NK-92 (cell line): ENCODE data around the gene MAML2.

Experiments
- DNase-seq: peaks from one replicate; lab custom pipeline; 2025; ENCODE audit not compliant: unreplicated experiment; lab: John Stamatoyannopoulos, UW

MAML2 gene

DNA sequence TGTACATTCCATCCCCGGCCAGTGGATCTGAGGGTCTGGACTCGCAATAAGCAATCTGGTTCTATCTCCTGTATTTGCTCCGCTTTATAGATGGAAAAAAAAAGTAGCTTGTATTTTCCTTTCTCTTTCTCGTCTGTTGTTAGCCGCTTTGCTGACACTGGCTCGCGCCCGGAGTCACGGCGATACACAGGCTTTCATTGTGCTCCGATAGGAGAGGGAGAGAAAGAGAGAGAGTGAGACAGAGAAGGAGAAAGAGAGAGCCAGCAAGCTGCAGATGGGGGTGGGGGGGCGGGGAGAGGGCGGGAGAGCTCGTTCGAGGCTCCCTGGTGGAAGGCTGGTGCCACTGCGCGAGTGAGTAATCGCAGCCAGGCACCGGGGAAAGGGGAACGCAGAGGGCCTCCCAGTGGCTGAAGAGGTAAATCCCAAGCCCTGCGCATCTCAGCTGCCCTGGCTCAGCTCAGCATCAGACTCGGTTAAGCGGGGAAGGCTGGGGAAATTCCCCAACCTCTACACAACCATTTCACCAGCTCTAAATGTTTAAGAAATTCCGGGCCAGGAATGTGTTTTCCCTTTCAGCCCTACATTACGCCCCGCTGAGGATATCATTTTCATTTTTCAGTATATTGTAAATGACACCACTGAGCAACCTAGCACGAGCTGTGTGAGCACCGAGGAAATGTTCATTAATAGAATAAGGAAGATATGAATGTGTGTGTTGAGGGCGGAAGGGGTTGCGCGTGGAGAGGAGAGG, at the start of gene MAML2:
Gene MAML2, minus strand, starts transcription at position 235 of the 751 bp plus-strand sequence. CDS start 1,300 bp downstream, outside the sequence.
- peak; percentile 51 for DNase-seq

DNA sequence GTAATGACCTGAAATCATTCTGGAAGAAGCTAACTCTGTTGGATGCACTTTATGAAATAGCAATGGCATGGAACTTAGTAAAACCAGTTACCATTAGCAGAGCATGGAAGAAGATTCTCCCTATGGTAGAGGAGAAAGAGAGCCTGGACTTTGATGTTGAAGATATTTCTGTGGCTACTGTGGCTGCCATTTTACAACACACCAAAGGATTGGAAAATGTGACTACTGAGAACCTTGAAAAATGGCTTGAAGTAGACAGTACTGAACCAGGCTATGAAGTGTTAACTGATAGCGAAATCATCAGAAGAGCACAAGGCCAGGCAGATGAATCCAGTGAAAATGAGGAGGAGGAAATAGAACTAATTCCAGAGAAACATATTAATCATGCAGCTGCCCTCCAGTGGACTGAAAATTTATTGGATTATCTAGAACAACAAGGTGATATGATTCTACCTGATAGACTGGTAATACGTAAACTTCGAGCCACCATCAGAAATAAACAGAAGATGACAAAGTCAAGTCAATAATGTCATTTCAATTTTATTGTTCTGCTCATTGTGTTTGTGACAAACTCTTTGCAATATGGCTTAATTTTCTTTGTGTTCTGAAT, 48.8 kb upstream of the MAML2 start:
- DNase-seq, result no peak

DNA sequence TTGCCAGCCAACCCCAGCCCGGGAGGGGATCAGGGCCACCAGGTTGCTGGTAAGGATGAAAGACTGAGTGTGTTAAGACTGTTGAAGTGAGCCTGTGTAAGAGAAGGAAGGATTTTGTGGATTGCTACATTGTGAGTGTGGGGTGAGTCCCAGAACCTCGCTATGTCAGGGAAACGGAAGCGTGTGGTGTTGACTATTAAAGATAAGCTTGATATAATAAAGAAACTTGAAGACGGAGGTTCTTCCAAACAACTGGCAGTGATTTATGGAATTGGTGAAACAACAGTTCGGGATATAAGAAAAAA, 47.4 kb upstream of the MAML2 start:
- no peak for DNase-seq

DNA sequence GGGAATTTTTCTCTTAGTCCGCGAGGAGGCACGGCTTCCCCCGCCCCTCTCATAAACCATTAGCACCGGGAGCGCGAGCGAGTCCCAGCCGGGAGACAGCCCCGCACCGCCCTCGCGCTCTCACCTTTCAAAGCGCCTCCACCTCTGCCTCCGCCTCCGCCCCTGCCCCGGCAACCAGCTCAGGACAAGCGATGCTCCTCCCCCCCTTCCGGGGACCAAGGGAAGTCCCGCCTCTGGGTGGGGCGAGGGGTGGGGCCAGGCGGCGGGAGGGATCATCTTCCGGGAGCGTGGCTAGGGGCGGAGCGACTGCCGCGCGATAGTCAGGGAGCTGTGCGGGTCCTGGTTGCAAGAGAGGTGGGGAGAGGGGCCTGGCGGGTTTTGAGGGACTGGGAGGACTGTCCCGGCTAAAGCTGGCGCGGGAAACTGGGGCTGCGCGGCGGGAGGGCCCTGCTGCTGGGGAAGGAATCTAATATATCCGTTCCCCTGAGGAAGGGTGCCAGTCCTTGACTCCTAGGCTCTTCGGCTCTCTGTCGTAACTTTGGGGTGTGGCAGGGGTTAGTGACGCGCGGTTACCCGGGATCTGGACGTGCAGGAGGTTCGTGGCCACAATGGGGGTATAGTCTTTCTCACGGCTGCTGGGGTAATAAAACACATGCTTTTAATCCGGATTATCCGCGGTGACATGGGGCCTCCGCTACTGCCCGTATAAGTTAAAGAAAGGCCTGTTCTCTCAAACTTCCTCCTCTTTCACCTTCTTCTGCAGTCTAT, 46.9 kb upstream of the MAML2 start, which contains the start of the genes CCDC82 and JRKL:
Gene CCDC82, minus strand, starts transcription at position 193 of the 768 bp plus-strand sequence. CDS start 5,165 bp downstream, outside the sequence.
Gene JRKL, plus strand, starts transcription at position 294 of the 768 bp plus-strand sequence. CDS start 637 bp downstream, outside the sequence.
- peak; percentile 90 for DNase-seq

DNA sequence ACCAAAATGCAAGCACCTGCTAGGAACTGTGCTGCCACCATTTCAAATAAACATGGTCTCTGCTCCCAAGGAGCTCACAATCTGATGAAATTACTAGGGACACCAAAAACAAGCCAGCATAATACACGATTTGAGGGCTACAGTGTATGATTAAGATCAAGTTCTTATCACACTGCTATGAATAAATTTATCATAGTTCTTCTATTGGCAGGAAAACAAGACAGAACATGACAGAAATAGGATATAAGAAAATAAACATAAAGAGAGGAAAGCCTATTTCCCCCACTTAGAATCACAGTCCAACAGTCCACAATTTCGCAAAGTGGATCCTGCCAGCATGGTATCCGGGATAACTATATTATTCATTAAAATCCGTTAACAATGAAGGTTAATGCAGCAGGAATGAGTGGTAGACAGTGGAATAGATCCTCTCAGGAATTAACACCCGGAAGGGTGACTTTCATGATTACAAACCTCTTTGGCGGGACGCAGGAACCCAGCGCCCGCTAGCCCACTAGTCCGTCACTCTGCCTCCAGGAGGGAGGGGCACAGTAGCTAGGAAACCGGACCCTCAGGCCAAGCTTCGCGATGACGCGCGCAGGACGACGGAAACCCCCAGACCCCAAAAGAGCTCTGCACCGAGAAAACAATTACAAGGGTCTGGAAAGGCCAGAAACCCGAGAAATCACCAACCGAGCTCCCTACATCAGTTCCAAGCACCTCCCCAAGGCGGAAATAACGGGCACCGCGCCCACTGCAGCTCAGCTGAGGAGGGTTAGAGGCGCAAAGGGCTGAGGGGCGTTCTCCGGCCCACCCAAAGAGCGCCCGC, 46.1 kb upstream of the MAML2 start:
- no peak for DNase-seq

DNA sequence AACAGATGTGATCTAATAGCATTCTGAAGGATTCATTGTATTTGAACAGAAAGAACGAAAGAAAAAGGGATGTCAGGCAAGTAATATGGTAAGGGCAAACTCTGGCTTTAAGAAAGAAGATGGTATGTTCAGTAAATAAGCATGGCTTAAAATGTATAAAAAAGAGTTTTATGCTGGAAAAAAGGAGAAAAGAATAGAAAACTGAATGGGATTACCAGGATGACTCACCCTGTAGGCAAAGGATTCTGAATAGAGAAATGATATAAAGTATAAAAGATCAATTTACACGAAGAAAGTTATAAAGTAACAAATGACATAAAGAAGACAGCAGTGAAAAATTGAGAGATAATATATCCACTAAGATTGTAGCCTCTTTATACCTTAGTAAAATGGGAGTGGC, 42.2 kb upstream of the MAML2 start:
- DNase-seq, result no peak

DNA sequence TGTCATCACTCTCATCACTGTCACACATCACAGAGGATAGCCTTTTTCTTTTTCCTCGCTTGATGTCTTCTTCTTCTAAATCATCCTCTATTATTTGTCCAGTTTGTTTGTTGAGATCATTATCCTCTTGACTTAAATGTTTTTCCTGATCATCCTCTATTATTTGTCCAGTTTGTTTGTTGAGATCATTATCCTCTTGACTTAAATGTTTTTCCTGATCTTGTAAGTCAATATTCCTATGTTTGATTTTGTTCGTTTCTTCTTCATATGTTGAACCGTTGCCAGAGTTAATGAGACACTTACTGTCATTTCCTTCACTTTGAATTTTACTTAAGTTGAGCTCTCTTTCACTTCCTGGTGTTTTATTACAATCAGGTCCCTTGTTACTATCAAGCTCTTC, 41.2 kb upstream of the MAML2 start:
- DNase-seq, result no peak

DNA sequence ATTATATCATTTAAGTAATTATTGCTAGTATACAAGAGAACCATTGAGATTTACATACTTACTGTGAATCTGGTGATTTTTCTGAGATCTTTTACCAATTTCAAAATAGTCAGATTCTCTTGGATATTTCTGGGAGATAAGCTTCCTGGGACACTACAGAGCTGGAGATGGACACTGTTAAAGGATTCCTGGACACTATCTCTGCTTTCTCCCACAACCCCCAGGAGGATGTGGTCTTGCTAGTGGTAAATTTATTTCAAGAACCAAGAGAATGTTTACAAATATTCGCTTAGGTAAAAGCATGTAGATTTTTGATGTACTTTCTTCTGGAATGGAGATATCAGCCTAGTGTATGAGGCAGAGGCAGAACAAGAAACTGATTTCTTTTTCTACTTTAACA, 33.8 kb upstream of the MAML2 start:
- no peak for DNase-seq

DNA sequence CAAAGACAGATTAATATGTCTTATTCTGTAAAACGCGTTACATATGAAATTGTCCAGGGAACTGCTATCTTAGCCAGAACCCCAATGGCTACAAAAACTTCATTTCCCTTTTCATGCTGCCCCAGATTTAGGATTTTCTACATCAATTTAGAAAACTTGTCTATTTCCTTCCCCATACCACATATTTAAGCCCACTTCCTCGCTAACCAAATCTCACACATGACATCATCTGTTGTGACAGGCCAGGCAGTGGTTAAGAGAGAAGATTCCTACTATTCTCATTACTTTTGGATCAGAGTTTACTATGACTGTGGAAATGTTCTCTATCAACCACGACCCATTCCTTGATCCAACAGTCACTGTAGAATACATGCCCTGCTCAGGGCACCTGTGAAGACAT, 30.8 kb upstream of the MAML2 start:
- DNase-seq, result no peak

DNA sequence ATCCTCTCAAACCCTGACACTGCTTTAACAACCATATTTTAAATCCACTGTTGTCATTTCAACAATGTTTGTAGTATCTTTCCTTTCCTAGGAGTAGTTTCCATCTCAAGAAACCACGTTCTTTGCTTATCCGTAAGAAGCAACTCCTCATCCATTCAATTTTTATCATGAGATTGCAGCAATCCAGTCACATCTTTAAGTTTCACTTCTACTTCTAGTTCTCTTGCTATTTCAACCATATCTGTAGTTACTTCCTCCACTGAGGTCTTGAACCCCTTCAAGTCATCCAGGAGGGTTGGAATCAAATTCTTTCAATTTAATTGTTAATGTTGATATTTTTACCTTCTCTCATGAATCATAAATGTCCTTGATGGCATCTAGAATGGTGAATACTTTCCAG, 24.3 kb upstream of the MAML2 start:
- DNase-seq, result no peak

DNA sequence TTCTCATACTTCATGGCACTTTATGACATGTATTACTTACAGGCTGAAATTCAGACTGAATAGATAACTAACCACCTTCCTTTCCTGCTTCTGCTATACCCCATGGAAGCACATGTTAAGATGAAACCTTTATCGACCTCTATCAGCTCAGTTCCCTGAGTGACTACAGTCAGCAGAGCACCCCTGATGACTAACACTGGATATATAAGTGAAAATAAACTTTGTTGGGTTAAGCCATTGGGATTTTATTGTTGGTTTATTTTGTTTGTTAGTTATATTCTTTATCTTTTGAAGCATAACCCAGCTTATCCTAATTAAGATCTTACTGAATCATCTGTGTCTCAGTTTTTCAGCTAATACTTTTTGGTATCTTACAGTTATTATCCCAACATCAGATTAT, 23.0 kb upstream of the MAML2 start:
- no peak for DNase-seq

DNA sequence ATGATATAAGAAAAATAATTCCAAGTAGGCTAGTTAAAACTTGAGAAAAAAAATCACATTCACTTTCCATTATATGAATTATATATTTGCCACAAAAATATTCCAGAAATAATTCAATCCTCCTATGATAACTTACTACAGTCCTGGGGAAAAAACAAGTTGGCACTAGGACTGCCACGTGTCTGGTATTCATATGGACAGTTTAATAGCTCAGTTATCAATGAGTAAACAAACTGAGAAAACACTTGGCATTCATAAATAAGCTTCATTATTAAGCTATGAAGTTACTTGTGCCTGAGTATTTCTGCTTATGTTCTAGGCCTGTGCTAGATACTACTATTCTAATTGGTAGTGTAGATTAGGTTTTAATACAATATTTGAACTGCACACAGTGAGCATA, 22.5 kb upstream of the MAML2 start:
- no peak for DNase-seq

DNA sequence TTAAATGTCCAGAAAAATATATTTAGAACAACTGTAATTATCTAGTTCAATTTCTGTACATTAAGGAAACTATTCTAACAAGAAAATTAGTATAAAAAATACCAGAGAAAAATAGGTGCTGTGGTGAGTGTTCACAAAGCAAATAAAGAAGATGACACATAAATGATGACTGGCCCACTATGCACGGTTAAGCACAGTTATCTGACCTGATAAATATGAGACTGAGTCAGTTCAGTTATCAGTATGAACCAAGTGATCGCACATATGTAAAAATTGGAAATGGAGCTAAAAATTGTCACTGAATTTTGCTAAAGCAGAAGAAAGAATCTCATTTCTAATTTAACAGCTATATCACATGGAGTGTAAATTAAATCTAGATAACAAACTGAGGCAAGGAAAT, 18.8 kb upstream of the MAML2 start:
- DNase-seq, result no peak

DNA sequence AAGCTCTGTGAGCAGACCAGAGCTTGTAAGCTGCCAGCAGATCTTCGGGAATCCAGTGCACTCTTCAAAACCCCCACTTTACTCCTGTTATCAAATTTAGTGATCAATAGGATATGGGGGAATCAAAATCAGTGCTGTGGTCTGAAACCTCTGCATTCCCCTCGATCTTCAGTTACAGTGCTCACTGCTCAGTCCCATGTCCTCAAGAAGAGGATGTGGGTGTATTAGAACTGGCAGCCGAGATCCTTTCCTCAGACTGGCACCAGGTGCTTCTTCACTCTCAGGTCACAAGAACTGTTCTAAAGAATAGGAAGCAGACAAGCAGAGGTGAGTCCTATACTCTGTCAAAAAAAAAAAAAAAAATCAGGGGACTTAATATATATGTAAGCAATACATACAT, 15.3 kb upstream of the MAML2 start:
- no peak for DNase-seq

DNA sequence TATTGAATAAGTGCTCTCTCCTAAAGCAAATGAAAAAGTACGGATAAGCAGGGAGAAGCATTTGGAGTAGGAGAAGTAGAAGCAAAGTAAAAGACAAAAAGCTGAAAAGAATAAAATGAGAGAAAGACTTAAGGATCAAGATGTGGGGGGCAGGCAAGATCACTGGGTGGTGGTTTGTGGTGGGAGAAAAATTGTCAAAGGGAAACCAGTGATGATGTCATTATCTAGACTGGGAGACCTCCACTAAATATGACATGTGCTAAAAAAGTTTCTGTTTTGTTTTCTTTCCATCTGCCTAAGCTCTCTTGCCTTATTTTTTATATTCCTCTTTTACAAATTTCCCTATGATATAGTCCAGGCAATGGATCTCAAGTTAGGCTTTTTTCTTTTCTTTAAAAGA, 14.8 kb upstream of the MAML2 start:
- DNase-seq, result no peak

DNA sequence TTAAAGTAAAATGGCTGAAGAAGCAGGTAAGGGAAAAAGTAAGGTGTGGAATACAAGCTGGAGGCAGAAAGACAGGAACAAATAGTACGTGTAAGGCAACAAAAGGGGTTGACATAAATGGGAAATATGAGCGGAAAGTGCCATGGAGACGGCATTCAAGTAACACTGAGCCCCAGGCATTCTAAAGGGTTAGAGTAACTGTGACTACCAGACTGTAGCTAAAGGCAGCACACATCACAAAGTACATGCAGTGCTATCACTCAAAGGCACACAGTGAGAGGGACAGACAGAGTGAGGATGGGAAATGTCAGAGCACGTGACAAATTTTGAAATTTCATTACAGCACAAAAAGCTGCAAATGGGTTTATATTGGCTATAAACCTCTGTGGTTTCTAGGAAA, 13.9 kb upstream of the MAML2 start:
- DNase-seq, result no peak

DNA sequence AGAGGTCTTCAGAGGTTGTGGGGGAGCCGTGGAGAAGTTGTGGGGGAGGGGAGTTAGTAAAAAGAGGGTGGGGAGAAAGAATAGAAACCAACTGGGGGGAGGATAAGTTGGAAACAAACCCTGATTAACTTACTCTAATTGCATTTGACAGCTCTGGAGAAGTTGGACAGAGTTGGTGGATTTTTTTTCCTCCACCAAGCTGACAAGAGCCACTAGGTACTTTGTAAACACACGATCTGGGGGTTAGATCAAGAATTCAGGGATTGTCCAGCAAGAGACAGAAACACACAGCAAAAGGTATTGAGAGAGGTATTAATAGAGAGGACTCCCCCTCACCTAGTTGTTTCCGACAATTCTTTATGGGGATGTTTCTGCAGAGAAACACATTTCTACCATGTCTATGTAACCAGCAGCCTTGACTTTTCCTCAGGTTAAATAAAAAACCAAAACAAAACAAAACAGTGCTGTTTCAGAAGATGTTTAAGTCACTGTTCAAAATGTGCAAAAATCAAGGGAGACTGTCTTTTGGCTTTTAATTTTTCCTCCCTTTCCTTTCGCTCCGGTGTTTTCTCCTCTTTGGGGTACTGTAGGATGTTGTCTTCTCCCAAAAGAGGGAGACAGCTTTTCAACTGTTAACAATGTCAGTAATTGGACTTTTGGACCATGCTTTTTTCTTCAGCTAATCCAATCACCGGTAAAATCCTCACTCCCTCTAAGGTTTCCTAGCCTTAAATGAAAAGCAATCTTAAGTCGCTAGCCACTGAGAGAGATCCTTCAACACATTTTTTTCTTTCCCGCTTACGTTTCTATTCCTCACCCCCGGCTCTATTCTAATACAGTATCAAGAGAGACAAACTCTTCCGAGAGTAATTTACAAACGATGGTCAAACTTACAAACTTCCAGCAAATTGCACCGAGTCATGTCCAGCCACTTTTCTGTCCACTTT, 708 bp downstream of the MAML2 start:
- no peak for DNase-seq

DNA sequence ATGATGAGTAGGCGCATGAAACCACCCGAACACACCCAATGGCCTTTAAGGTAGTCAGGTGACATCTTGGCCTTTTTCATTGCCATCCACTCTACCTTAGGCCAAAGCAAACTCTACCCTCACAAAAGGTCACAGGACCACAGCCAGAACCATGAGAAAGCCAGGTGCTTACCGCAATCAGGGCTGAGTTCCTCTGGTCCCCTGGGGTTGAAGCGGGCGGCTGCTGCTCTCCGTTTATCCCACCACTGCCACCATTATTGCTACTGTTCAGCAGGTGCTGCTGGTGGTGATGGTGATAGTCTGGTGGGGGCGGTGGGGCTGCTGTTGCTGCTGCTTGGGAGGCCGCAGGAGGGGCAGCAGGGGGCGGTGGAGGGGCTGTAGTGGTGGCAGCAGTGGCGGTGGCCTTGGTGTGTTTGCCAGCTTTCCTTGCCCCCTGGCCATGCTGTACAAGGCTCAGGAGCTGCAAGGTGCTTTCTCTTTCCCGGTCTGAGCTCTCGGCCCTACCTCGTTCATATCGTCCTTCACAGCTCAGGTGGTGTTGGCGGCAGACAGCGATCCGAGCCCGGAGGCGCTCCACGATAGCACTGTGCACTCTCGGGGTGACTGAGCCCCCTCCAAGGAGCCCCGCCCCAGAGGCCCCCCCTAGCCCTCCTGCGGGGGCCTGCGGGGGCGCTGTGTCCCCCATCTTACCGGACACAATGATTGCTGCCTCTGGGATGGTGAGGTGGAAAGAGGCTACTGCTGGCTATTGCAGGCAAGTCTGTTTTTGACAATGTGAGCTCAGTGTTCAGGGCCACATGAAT, 1.6 kb downstream of the MAML2 start:
- peak; percentile 2 for DNase-seq

DNA sequence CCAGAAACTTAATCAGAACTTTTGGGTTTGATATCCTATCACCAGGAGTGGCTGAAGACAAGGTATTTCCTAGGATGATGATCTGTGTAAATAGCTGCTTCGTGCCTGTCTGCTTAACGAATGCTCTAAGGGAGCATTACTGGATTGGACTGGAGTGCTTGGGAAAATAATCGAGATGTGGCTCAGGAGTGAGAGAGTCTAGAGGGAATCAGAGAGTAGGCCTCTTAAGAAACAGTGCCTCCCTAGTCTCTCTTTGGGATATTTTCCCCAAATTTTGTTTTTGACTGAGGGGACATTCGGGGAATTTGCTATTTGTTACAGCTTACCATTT, 2.5 kb downstream of the MAML2 start:
- no peak for DNase-seq
